PC-3 (cell line): ENCODE measurements around the gene SPON2.

Experiments used
- EZH2 ChIP-seq: fragments of 300-600 bp; sonication (generic); IDR thresholded peaks from one replicate; pipeline ENCODE4 v1.6.1; 2017; ENCODE audit warnings: antibody characterized with exemption, mild to moderate bottlenecking, low read length; ENCODE audit not compliant: unreplicated experiment
- TF ChIP-seq, protein P1 (sequence below): fragments of 300-600 bp; sonication (generic); conservative IDR thresholded peaks from 2 replicates; pipeline ENCODE4 v1.5.1; 2017; ENCODE audit warnings: antibody characterized with exemption, low read depth, mild to moderate bottlenecking, low read length

DNA sequence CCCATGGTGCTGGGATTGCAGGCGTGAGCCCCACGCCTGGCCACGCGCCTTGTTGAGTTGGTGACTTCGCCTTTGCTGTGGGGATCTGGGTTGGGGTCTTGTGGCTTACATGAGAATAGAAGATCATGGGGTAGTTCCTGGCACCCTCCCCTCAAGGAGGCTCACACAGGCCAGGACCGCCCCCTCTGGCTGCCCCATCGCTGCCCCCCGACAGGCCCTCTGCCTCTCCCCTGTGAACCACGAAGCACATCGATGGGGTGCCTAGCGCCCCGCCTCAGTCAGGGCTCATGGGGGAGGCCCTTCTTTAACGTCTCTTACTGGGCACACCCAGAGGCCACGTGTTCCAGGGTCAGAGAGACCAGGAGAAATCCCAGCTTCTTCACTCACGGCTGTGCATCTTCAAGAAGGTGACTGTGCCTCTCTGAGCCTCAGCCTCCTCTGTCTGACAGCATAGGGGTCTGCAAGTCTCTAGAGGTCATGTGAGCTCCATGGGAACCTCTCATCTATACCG lies 23.6 kb upstream of the SPON2 start:
- TF ChIP-seq, protein P1, sequence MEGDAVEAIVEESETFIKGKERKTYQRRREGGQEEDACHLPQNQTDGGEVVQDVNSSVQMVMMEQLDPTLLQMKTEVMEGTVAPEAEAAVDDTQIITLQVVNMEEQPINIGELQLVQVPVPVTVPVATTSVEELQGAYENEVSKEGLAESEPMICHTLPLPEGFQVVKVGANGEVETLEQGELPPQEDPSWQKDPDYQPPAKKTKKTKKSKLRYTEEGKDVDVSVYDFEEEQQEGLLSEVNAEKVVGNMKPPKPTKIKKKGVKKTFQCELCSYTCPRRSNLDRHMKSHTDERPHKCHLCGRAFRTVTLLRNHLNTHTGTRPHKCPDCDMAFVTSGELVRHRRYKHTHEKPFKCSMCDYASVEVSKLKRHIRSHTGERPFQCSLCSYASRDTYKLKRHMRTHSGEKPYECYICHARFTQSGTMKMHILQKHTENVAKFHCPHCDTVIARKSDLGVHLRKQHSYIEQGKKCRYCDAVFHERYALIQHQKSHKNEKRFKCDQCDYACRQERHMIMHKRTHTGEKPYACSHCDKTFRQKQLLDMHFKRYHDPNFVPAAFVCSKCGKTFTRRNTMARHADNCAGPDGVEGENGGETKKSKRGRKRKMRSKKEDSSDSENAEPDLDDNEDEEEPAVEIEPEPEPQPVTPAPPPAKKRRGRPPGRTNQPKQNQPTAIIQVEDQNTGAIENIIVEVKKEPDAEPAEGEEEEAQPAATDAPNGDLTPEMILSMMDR: no peak
- TF ChIP-seq EZH2: no peak
